ENCODE results near the gene DNMT3B. TPM values are rescaled to one million over a fixed set of nuclear protein-coding genes. Genes with fewer than 3 reads are reported as not detected.
A peak's percentile ranks its signal among the peaks of the same experiment; 100 is the strongest.
"Not testable (repeated sequence)": the region's sequence is repeated elsewhere in the genome, so short reads cannot be mapped to it uniquely, and the experiment has no call there.

DNMT3B gene
- total and polyA plus RNA-seq, 2 donors (not counting 1 experiment from before 2014, with no cell fraction given) = 0.15 to 0.47 TPM

DNA sequence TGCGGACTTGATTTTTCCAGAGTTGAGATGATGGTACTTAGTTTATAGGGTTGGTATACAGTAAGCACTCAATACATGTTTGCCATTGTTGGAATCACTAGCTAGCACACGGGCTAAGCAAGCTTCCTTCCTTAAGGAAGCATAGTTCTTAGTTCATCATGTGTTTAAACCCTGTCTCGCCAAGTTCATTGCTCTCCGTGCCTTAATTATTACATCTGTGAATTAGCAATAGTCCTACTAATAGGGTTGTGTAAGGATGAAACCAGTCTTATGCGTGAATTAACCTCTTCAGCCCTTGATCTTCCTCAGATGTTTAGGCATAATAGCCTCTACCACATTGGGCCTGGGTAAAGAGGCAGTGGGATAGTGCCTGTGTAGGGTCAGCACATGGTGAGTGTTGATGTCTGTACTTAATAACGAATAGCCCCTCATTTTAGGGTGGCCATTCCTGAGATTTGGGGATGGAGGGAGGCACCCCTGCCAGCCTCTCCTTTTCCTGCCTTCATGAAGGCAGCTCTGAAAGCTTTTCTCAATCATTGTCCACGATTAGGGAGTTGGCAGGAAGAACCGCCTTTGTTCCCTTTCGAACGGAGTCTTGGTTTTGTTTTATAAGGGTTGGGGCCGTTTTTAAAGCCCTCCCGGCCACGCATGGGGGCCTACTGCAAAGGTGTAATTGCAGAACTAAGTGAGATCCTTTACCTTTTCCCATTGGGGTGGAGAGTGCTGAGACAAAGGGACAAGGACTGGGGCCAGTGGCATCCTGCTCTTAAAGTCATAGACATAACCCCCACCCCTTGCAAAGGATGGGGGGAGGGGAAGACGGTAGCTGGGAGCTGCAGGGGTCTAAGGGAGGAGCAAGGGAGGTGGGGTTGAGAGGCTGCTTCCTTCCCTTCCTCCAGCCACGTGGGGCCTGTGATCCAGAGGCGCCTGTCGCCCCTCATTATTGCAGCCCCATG is 2.1 kb downstream of the DNMT3B start:
- POLR2A ChIA-PET = interaction anchor here (2.0 kb wide), 1 partner anchor 21 kb away, joined by 12 read pairs; the partner anchor contains the start of gene COMMD7
- H3K27me3 ChIP-seq (replicated peaks in 1 of 4; ENCODE audit: control extremely low read depth in 1 of 4, control insufficient read depth in 3 of 4, insufficient read depth in 4 of 4, low read length in 3 of 4) = peaks cover 0 to 21% (median 7%) of the 10 kb centered on the region in 4 experiments
- H2AFZ ChIP-seq (ENCODE audit: insufficient read depth, low read depth, low read length, poor library complexity, severe bottlenecking) = peak overlapping the region; percentile 95
- no peaks in the 10 kb centered on the region for H3K36me3 ChIP-seq (replicated peaks in 1 of 2; ENCODE audit: control extremely low read depth in 1 of 2, control insufficient read depth in 1 of 2, extremely low read depth in 1 of 2, insufficient read depth in 2 of 2, low read length in 1 of 2)
- H3K9me3 ChIP-seq (ENCODE audit: control extremely low read depth in 1 of 3, control insufficient read depth in 2 of 3, insufficient read depth in 1 of 3, low read length in 2 of 3) = no peaks in the 10 kb centered on the region
- H3K4me3 ChIP-seq (ENCODE audit: control extremely low read depth in 1 of 5, extremely low read depth in 1 of 5, insufficient read depth in 1 of 5, low read depth in 2 of 5, low read length in 4 of 5) = no peak overlapping the region
- intact Hi-C loops (cut with micrococcal nuclease) = loop anchor here (10.0 kb wide), 1 partner anchor 279 kb away; no protein-coding TSS in a partner anchor
- H3K9ac ChIP-seq (ENCODE audit: low read length) = no peak overlapping the region
- TF ChIP-seq, protein P1, sequence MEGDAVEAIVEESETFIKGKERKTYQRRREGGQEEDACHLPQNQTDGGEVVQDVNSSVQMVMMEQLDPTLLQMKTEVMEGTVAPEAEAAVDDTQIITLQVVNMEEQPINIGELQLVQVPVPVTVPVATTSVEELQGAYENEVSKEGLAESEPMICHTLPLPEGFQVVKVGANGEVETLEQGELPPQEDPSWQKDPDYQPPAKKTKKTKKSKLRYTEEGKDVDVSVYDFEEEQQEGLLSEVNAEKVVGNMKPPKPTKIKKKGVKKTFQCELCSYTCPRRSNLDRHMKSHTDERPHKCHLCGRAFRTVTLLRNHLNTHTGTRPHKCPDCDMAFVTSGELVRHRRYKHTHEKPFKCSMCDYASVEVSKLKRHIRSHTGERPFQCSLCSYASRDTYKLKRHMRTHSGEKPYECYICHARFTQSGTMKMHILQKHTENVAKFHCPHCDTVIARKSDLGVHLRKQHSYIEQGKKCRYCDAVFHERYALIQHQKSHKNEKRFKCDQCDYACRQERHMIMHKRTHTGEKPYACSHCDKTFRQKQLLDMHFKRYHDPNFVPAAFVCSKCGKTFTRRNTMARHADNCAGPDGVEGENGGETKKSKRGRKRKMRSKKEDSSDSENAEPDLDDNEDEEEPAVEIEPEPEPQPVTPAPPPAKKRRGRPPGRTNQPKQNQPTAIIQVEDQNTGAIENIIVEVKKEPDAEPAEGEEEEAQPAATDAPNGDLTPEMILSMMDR (IDR thresholded peaks at IDR 0.05) = no peak
- TF ChIP-seq EZH2 (IDR thresholded peaks at IDR 0.05; ENCODE audit: borderline replicate concordance, insufficient read depth, low read depth, low read length, poor library complexity, severe bottlenecking) = no peak
- Mint-ChIP-seq H3K27me3 (no peaks in the 10 kb centered on the region), H3K4me1 (peaks cover 24% of the 10 kb centered on the region), H3K4me3 (peak overlapping the region; percentile 90), H3K27ac (no peak overlapping the region), H3K9me3 (ENCODE audit: insufficient read depth) (no peaks in the 10 kb centered on the region)
- ATAC-seq (ENCODE audit: low read depth) = no peak
- no peaks in the 10 kb centered on the region for H4K20me1 ChIP-seq (ENCODE audit: control insufficient read depth, insufficient read depth, low read length, poor library complexity, severe bottlenecking)
- 29% methylated on average over 6 of the region's 17 CpGs for WGBS (ENCODE audit: insufficient coverage)
- CTCF ChIA-PET = interaction anchor here (2.1 to 3.1 kb wide), 3 partner anchors 13 to 90 kb away, joined by 9 to 18 read pairs (median 12); partner anchors contain the start of genes C20orf203 and COMMD7
- H3K4me1 ChIP-seq (ENCODE audit: control insufficient read depth in 2 of 2, insufficient read depth in 2 of 2, low read length in 2 of 2) = peaks cover 21 to 22% of the 10 kb centered on the region in 2 donors
- H3K79me2 ChIP-seq (ENCODE audit: control insufficient read depth, insufficient read depth, low read length) = no peaks in the 10 kb centered on the region
- no peak overlapping the region for H3K27ac ChIP-seq (ENCODE audit: low read length in 2 of 2)
- H3K4me2 ChIP-seq (replicated peaks; ENCODE audit: low read depth, low read length, poor library complexity, severe bottlenecking) = peak overlapping the region; percentile 99
- DNase-seq = no peak

DNA sequence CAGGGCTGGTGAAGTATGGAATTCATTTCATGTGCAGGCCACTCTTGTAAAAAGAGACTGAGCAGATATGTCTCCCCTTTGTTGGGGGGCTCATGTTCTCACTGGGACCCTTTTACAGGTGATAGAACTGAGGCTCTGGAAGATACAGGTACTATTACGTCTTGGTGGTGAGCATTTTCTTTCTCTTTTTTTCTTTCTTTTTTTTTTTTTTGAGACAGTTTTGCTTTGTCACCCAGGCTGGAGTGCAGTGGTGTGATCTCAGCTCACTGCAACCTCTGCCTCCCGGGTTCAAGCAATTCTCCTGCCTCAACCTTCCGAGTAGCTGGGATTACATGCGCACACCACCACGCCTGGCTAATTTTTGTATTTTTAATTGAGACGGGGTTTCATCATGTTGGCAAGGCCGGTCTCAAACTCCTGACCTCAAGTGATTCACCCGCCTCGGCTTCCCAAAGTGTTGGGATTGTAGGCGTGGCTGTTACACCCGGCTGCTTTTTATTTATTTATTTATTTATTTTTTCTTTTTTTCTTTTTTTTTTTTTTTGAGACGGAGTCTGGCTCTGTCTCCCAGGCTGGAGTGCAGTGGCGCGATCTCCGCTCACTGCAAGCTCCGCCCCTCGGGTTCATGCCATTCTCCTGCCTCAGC is 3.2 kb downstream of the DNMT3B start:
- POLR2A ChIA-PET; H3K27ac Mint-ChIP-seq; H3K9me3 ChIP-seq (ENCODE audit: control extremely low read depth in 1 of 3, control insufficient read depth in 2 of 3, insufficient read depth in 1 of 3, low read length in 2 of 3): not testable (repeated sequence)

More for the DNA sequence above, 3.2 kb downstream of the DNMT3B start:
- H3K27me3 ChIP-seq (replicated peaks in 1 of 4; ENCODE audit: control extremely low read depth in 1 of 4, control insufficient read depth in 3 of 4, insufficient read depth in 4 of 4, low read length in 3 of 4) = peaks cover 0 to 21% (median 7%) of the 10 kb centered on the region in 4 experiments
- H2AFZ ChIP-seq (ENCODE audit: insufficient read depth, low read depth, low read length, poor library complexity, severe bottlenecking); H4K20me1 ChIP-seq (ENCODE audit: control insufficient read depth, insufficient read depth, low read length, poor library complexity, severe bottlenecking); H3K9ac ChIP-seq (ENCODE audit: low read length); H3K4me3 Mint-ChIP-seq; H3K4me3 ChIP-seq (ENCODE audit: control extremely low read depth in 1 of 5, extremely low read depth in 1 of 5, insufficient read depth in 1 of 5, low read depth in 2 of 5, low read length in 4 of 5); H3K27ac ChIP-seq (ENCODE audit: low read length in 2 of 2); ATAC-seq (ENCODE audit: low read depth); H3K4me2 ChIP-seq (replicated peaks; ENCODE audit: low read depth, low read length, poor library complexity, severe bottlenecking); DNase-seq; H3K36me3 ChIP-seq (replicated peaks in 1 of 2; ENCODE audit: control extremely low read depth in 1 of 2, control insufficient read depth in 1 of 2, extremely low read depth in 1 of 2, insufficient read depth in 2 of 2, low read length in 1 of 2); H3K27me3 Mint-ChIP-seq; H3K79me2 ChIP-seq (ENCODE audit: control insufficient read depth, insufficient read depth, low read length); H3K9me3 Mint-ChIP-seq (ENCODE audit: insufficient read depth): not testable (repeated sequence)
- CTCF ChIA-PET = interaction anchor here (0.6 to 3.1 kb wide), 2 partner anchors 12 to 40 kb away, joined by 3 to 18 read pairs; no protein-coding TSS in a partner anchor
- WGBS (ENCODE audit: insufficient coverage) = 83% methylated on average over 8 of the region's 17 CpGs
- H3K4me1 Mint-ChIP-seq = peaks cover 24% of the 10 kb centered on the region
- H3K4me1 ChIP-seq (ENCODE audit: control insufficient read depth in 2 of 2, insufficient read depth in 2 of 2, low read length in 2 of 2) = peaks cover 21 to 22% of the 10 kb centered on the region in 2 donors
- intact Hi-C loops (cut with micrococcal nuclease) = loop anchor here (10.0 kb wide), 1 partner anchor 281 kb away; no protein-coding TSS in a partner anchor
